PFSK-1 (cell line): ENCODE results near the gene PAQR4.

Experiments used
- FOXP2 ChIP-seq: optimal IDR thresholded peaks from 2 replicates; pipeline ENCODE3; 2011; ENCODE audit warnings: borderline replicate concordance, control low read depth, inconsistent platforms; ENCODE audit not compliant: insufficient read depth; ENCODE audit errors: extremely low read length, extremely low read depth
- POLR2AphosphoS5 ChIP-seq: IDR thresholded peaks from 2 replicates; pipeline ENCODE4 v1.6.1; 2012; ENCODE audit warnings: low read depth, mild to moderate bottlenecking, control low read depth, low read length, moderate library complexity
- SIN3A ChIP-seq: IDR thresholded peaks from 2 replicates; pipeline ENCODE4 v1.6.1; 2012; ENCODE audit warnings: mild to moderate bottlenecking, low read length, moderate library complexity, borderline replicate concordance; ENCODE audit not compliant: insufficient read depth
- TAF1 ChIP-seq: IDR thresholded peaks from 2 replicates; pipeline ENCODE4 v1.6.1; 2012; ENCODE audit warnings: low read length, control low read depth, borderline replicate concordance; ENCODE audit not compliant: insufficient read depth
- TF ChIP-seq, protein P1 (sequence below), 2 experiments: IDR thresholded peaks; 2 replicates each; pipeline versions ENCODE4 v1.6.1 to v1.8.0; 2011 to 2012; ENCODE audit warnings: low read depth in 2 of 2, low read length in 2 of 2, control low read depth in 1 of 2, inconsistent platforms in 1 of 2, mild to moderate bottlenecking in 1 of 2, moderate library complexity in 1 of 2; ENCODE audit not compliant: insufficient read depth in 1 of 2

Gene PAQR4

DNA sequence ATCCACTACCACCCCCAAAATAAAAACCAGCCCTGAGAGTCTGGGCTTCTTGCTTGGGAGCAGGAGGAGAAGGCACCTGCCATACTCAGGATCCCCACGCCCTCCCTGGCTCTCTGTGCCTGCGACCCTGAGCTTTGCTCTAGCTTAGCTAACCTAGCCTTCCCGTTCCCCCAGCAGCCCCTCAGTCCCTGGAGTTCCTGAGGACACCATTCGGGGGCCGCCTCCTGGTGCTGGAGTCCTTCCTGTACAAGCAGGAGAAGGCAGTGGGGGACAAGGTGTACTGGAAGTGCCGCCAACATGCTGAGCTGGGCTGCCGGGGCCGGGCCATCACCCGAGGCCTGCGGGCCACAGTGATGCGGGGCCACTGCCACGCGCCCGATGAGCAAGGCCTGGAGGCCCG is 38.9 kb upstream of the PAQR4 start:
- TF ChIP-seq POLR2AphosphoS5: no peak
- TF ChIP-seq, protein P1, sequence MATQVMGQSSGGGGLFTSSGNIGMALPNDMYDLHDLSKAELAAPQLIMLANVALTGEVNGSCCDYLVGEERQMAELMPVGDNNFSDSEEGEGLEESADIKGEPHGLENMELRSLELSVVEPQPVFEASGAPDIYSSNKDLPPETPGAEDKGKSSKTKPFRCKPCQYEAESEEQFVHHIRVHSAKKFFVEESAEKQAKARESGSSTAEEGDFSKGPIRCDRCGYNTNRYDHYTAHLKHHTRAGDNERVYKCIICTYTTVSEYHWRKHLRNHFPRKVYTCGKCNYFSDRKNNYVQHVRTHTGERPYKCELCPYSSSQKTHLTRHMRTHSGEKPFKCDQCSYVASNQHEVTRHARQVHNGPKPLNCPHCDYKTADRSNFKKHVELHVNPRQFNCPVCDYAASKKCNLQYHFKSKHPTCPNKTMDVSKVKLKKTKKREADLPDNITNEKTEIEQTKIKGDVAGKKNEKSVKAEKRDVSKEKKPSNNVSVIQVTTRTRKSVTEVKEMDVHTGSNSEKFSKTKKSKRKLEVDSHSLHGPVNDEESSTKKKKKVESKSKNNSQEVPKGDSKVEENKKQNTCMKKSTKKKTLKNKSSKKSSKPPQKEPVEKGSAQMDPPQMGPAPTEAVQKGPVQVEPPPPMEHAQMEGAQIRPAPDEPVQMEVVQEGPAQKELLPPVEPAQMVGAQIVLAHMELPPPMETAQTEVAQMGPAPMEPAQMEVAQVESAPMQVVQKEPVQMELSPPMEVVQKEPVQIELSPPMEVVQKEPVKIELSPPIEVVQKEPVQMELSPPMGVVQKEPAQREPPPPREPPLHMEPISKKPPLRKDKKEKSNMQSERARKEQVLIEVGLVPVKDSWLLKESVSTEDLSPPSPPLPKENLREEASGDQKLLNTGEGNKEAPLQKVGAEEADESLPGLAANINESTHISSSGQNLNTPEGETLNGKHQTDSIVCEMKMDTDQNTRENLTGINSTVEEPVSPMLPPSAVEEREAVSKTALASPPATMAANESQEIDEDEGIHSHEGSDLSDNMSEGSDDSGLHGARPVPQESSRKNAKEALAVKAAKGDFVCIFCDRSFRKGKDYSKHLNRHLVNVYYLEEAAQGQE (IDR thresholded peaks at IDR 0.05; ENCODE audit: insufficient read depth in 1 of 2, low read depth in 2 of 2, low read length in 2 of 2): no peak
- TF ChIP-seq FOXP2: no peak
- TF ChIP-seq SIN3A: no peak
- no peak for TF ChIP-seq TAF1

DNA sequence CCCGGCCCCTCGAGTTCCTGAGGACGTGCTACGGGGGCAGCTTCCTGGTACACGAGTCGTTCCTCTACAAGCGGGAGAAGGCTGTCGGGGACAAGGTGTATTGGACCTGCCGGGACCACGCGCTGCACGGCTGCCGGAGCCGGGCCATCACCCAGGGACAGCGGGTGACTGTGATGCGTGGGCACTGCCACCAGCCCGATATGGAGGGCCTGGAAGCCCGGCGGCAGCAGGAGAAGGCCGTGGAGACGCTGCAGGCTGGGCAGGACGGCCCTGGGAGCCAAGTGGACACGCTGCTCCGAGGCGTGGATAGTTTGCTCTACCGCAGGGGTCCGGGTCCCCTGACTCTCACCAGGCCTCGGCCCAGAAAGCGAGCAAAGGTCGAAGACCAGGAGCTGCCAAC is 36.0 kb upstream of the PAQR4 start:
- TF ChIP-seq FOXP2 (no peak), POLR2AphosphoS5 (no peak), SIN3A (no peak)

DNA sequence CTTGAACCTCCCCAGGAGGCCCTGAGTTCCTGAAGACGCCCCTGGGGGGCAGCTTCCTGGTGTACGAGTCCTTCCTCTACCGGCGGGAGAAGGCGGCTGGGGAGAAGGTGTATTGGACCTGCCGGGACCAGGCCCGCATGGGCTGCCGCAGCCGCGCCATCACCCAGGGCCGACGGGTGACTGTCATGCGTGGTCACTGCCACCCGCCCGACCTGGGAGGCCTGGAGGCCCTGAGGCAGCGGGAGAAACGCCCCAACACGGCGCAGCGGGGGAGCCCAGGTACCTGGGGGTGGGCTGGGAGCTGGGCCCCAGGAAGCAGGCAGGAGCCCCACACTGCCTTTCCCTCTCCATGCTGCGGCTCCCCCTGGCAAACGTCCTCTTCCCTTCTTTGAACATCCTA is 35.4 kb upstream of the PAQR4 start:
- TF ChIP-seq POLR2AphosphoS5 (no peak), FOXP2 (no peak)

DNA sequence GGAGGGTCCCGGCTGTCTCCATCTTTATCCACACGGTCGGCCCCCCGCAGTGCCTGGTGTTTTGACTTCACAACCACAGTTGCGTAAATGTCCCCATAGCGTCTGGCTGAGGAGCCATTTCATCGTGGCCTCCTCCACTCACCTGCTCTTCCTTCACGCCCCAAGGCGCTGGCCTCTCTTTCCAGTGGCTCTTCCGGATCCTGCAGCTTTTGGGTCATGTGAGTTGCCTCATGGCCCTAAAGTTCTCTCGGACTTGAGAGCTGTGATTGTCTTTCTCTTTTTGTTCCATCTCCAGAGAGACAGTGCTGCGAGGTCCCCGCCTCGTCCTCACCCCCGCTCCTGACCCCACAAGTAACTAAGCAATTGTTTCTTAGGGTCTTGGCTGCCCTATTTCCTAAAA is 34.7 kb upstream of the PAQR4 start:
- TF ChIP-seq, protein P1 (IDR thresholded peaks at IDR 0.05; ENCODE audit: insufficient read depth in 1 of 2, low read depth in 2 of 2, low read length in 2 of 2): no peak
- TF ChIP-seq TAF1 (no peak), FOXP2 (no peak), SIN3A (no peak), POLR2AphosphoS5 (no peak)

DNA sequence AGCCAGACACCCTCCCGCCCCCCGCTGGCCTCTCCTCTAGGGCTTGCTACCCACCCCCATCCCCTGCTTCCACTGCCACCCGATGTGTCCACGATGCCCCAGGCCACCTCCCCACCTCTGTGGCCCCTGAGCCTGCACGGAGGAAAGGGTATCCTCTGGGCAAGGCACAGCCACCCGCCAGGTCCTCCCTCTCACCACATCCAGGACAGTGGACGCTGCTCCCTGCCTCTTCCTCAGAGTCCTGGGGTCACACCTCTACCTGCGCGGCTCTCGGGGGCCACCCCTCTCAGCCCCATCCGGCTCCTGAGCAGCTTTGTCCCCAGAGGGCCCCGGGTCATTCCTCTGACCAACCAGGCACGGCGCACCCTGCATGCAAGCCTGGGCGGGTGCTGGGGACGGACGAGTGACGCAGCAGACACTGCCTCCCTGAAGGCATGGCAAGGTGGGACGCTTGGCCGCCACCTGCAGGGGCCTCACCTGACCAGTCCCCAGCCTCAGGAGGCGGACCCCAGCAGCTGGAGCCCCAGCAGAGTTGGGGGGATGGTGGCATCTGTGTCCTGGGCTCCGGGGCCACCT is 32.6 kb upstream of the PAQR4 start:
- no peak for TF ChIP-seq SIN3A
- TF ChIP-seq, protein P1 (IDR thresholded peaks at IDR 0.05; ENCODE audit: insufficient read depth in 1 of 2, low read depth in 2 of 2, low read length in 2 of 2): no peak
- TF ChIP-seq TAF1: no peak
- no peak for TF ChIP-seq POLR2AphosphoS5
- TF ChIP-seq FOXP2: no peak

DNA sequence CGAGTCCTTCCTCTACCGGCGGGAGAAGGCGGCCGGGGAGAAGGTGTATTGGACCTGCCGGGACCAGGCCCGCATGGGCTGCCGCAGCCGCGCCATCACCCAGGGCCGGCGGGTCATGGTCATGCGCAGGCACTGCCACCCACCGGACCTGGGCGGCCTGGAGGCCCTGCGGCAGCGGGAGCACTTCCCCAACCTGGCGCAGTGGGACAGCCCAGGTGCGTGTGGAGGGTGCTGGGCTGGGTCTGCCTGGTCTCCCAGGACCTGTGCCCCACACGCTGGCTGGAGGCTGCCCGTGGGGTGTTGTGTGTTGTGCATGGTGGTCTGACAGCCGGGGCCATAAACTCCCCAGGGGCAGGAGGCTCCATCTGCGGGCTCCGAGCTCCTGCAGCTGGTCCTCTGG is 32.0 kb upstream of the PAQR4 start:
- TF ChIP-seq TAF1: no peak
- no peak for TF ChIP-seq SIN3A
- TF ChIP-seq FOXP2: no peak
- TF ChIP-seq, protein P1 (IDR thresholded peaks at IDR 0.05; ENCODE audit: insufficient read depth in 1 of 2, low read depth in 2 of 2, low read length in 2 of 2): no peak
- TF ChIP-seq POLR2AphosphoS5: no peak
